GM23248 (cell line): ENCODE data around the gene NGEF. TPM values are rescaled to one million over a fixed set of nuclear protein-coding genes. Genes with fewer than 3 reads are reported as not detected.

Experiments used
- DNase-seq: peaks from one replicate; pipeline ENCODE4 v3.0.0-alpha.2; 2015
- H2AFZ ChIP-seq: fragments of 200-600 bp; sonication (generic); 2 replicates; pipeline ENCODE4 v1.6.1; 2016; ENCODE audit warnings: antibody characterized with exemption
- H3F3A ChIP-seq: fragments of 200-600 bp; sonication (generic); 2 replicates; pipeline ENCODE4 v1.6.1; 2016; ENCODE audit warnings: mild to moderate bottlenecking, antibody characterized with exemption, mixed run types; ENCODE audit not compliant: insufficient read depth
- H3K27ac ChIP-seq: fragments of 200-600 bp; sonication (generic); 2 replicates; pipeline ENCODE4 v1.5.1; 2016; ENCODE audit warnings: mild to moderate bottlenecking
- H3K27me3 ChIP-seq: fragments of 200-600 bp; sonication (generic); replicated peaks from 2 replicates; pipeline ENCODE4 v1.6.1; 2016; ENCODE audit warnings: mild to moderate bottlenecking; ENCODE audit not compliant: insufficient read depth
- H3K36me3 ChIP-seq: fragments of 200-600 bp; sonication (generic); 2 replicates; pipeline ENCODE4 v1.6.1; 2016; ENCODE audit warnings: low read depth, mild to moderate bottlenecking
- H3K4me1 ChIP-seq: fragments of 200-600 bp; sonication (generic); 2 replicates; pipeline ENCODE4 v1.6.1; 2016; ENCODE audit warnings: mild to moderate bottlenecking; ENCODE audit not compliant: insufficient read depth
- H3K4me2 ChIP-seq: fragments of 200-600 bp; sonication (generic); one replicate; pipeline ENCODE4 v1.6.1; 2016; ENCODE audit warnings: mild to moderate bottlenecking; ENCODE audit not compliant: unreplicated experiment
- H3K4me3 ChIP-seq: fragments of 200-600 bp; sonication (generic); 2 replicates; pipeline ENCODE4 v1.5.1; 2016; ENCODE audit warnings: mild to moderate bottlenecking
- H3K79me2 ChIP-seq: fragments of 200-600 bp; sonication (generic); 2 replicates; pipeline ENCODE4 v1.6.1; 2016; ENCODE audit warnings: mild to moderate bottlenecking; ENCODE audit not compliant: insufficient read depth
- H3K9ac ChIP-seq: fragments of 200-600 bp; sonication (generic); 2 replicates; pipeline ENCODE4 v1.6.1; 2016; ENCODE audit warnings: mild to moderate bottlenecking
- H3K9me2 ChIP-seq: fragments of 200-600 bp; sonication (generic); 2 replicates; pipeline ENCODE4 v1.6.1; 2016; ENCODE audit warnings: mixed run types, mild to moderate bottlenecking, moderate library complexity; ENCODE audit not compliant: insufficient read depth
- H3K9me3 ChIP-seq: fragments of 200-600 bp; sonication (generic); one replicate; pipeline ENCODE4 v1.6.1; 2017; ENCODE audit warnings: low read depth
- H4K20me1 ChIP-seq: fragments of 200-600 bp; sonication (generic); 2 replicates; pipeline ENCODE4 v1.6.0; 2016; ENCODE audit not compliant: insufficient read depth
- EZH2 ChIP-seq: fragments of 200-600 bp; sonication (generic); IDR thresholded peaks from 2 replicates; pipeline ENCODE4 v1.6.1; 2018; ENCODE audit warnings: antibody characterized with exemption, mild to moderate bottlenecking; ENCODE audit not compliant: insufficient read depth, poor library complexity, severe bottlenecking
- EZH2phosphoT487 ChIP-seq: fragments of 200-600 bp; sonication (generic); IDR thresholded peaks from 2 replicates; pipeline ENCODE4 v1.6.1; 2018; ENCODE audit warnings: antibody characterized with exemption, moderate library complexity, mild to moderate bottlenecking, low read depth; ENCODE audit not compliant: insufficient read depth
- WGBS, 2 experiments: methylation state at CpG; one replicate each; pipeline ENCODE4 v1.1.6; 2015 to 2017; ENCODE audit warnings: low lambda C conversion rate in 2 of 2, low coverage in 1 of 2; ENCODE audit errors: missing lambda C conversion rate in 2 of 2; 5-methylcytosine and 5-hydroxymethylcytosine counted together
- in situ Hi-C: fragments of 300-500 bp; cut with MboI; formaldehyde crosslinking; loops from 2 replicates; pipeline ENCODE4 v1.15.0; 2020
- polyA plus RNA-seq: library from polyadenylated mRNA; unstranded; fragments of >200 nt; fragmentation: Nextera tagmentation; extraction: Ambion mirVana; gene quantifications from 2 replicates; pipeline ENCODE4 v1.2.1, GENCODE V29; 2016
- small RNA-seq: library from RNA; depleted of rRNA; stranded (forward); fragments of <200 nt; gene quantifications from one replicate; pipeline ENCODE3, GENCODE V24; 2014; ENCODE audit warnings: low read depth, low replicate concordance
- total RNA-seq: library from RNA; depleted of rRNA; stranded (reverse); fragments of >200 nt; shearing (Covaris generic); gene quantifications from 2 replicates; pipeline ENCODE4 v1.2.3, GENCODE V29; 2014; rRNA removed

Gene NGEF
- total and polyA plus RNA-seq, 2 experiments from 2014 or later = 0.43 TPM; not detected in 1

DNA sequence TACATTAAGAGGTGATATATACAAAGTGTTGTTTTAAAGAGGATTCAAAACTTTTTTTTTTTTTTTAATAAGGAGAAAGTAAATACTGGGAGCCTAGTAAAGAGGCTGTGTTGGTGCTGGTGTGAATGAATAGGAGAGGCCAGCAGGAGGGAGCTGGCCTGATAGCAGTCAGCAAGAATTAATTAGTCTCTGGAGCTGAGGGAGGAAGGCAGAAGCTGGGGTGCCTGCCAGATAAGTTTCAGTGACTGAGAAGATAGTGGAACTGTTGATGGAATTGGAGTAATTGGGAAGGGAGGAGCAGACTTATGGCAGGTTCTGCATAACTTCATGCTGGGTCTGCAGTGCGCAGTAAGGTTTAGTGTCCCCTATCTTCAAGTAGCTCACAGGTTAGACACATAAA, 179.2 kb downstream of the NGEF start:
- Histone ChIP-seq H3K4me1 (peaks cover 10% of the 10 kb centered on the region), H3K4me3 (no peak overlapping the region), H3K27ac (no peak overlapping the region), H3K4me2 (no peak overlapping the region), H3K9ac (no peak overlapping the region), H2AFZ (no peak overlapping the region), H3K79me2 (peaks cover 19% of the 10 kb centered on the region; the same call in 1 of the 2 replicates), H3K27me3 (no peaks in the 10 kb centered on the region), H3K36me3 (peaks cover 33% of the 10 kb centered on the region; the same call in 1 of the 2 replicates), H3F3A (no peaks in the 10 kb centered on the region; the same call in 1 of the 2 replicates), H3K9me2 (no peaks in the 10 kb centered on the region), H4K20me1 (no peaks in the 10 kb centered on the region), H3K9me3 (no peaks in the 10 kb centered on the region)
- TF ChIP-seq EZH2 (no peak), EZH2phosphoT487 (no peak)
- no peak for DNase-seq
- in situ Hi-C loops = no loop called here
- 91 to 100% methylated on average over 1 of the region's 1 CpG for WGBS, 2 experiments

DNA sequence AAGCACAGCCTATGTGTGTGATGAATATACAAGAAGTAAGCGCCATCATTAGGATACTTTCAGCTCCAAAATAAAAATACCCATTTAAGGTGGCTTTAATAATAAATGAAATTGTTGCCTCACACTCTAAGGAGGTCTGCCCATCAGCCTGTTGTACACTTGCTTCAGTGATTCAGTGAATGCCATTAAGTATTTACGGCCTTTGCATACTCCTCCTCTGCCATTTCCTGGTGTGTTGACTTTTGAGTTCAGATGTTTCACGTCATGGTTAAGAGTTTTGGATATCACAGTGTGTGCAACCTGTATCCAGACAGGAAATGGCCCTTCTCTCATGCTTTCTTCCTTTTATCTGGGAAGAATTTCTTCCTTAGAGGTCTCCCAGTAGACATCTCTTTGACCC, 181.6 kb downstream of the NGEF start:
- in situ Hi-C loops = no loop called here
- no peaks in the 10 kb centered on the region for H3K9me3 ChIP-seq
- 96 to 98% methylated on average over 3 of the region's 3 CpGs for WGBS, 2 experiments
- no peak overlapping the region for H3K27ac ChIP-seq
- H3K27me3 ChIP-seq = no peaks in the 10 kb centered on the region
- H3K9ac ChIP-seq = no peak overlapping the region
- H3K79me2 ChIP-seq = peaks cover 29% of the 10 kb centered on the region
- H3K36me3 ChIP-seq = peaks cover 34% of the 10 kb centered on the region
- no peak for TF ChIP-seq EZH2phosphoT487
- TF ChIP-seq EZH2 = no peak
- no peaks in the 10 kb centered on the region for H3F3A ChIP-seq
- no peak overlapping the region for H3K4me3 ChIP-seq
- H2AFZ ChIP-seq = no peak overlapping the region
- no peaks in the 10 kb centered on the region for H3K9me2 ChIP-seq
- H4K20me1 ChIP-seq = no peaks in the 10 kb centered on the region
- H3K4me1 ChIP-seq = no peaks in the 10 kb centered on the region
- no peak overlapping the region for H3K4me2 ChIP-seq
- no peak for DNase-seq

DNA sequence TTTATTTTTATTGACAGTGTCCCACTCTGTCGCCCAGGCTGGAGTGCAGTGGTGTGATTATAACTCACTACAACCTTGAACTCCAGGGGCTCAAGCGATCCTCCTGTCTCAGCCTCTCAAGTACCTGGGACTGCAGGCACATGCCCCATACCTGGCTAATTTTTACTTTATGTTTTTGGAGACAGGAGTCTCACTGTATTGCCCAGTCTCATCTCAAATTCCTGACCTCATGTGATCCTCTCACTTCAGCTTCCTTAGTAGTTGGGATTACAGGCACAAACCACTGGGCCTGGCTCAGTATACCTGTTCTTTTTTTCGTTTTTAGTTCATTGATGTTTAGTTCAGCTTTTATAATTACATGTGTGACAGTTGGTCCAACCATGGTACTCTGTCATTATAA, 183.1 kb downstream of the NGEF start:
- Histone ChIP-seq H3K4me2 (no peak overlapping the region), H3K27me3 (no peaks in the 10 kb centered on the region), H4K20me1 (no peaks in the 10 kb centered on the region), H3K4me1 (no peaks in the 10 kb centered on the region), H3F3A (no peaks in the 10 kb centered on the region), H3K27ac (no peak overlapping the region), H3K79me2 (peaks cover 32% of the 10 kb centered on the region), H2AFZ (no peak overlapping the region), H3K9me3 (no peaks in the 10 kb centered on the region), H3K9ac (no peak overlapping the region), H3K4me3 (no peak overlapping the region), H3K9me2 (no peaks in the 10 kb centered on the region), H3K36me3 (peaks cover 44% of the 10 kb centered on the region)
- WGBS, 2 experiments = 95% methylated on average over 3 of the region's 3 CpGs
- in situ Hi-C loops = no loop called here
- DNase-seq = no peak
- TF ChIP-seq EZH2 = no peak
- TF ChIP-seq EZH2phosphoT487 = no peak

Small RNA genes lying within 50 kb of the gene (small RNA-seq; reads per million reads assigned to genes)
- gene RF00019 = not detected

Other genes starting within 250 kb of the NGEF start
- not detected in 2 replicates for gene KCNJ13, start 236.7 kb downstream of the NGEF start, total RNA-seq
- gene KCNJ13, start 236.7 kb downstream of the NGEF start, polyA plus RNA-seq = 0.16 and 0.21 TPM in 2 replicates
- gene SNORC, start 143.0 kb downstream of the NGEF start, total RNA-seq = 0.63 TPM in 1 of 2 replicates, not detected in the other
- 0.39 TPM in 1 of 2 replicates, not detected in the other for gene SNORC, start 143.0 kb downstream of the NGEF start, polyA plus RNA-seq
- gene NEU2, start 19.4 kb upstream of the NGEF start, total RNA-seq = not detected in 2 replicates
- not detected in 2 replicates for gene NEU2, start 19.4 kb upstream of the NGEF start, polyA plus RNA-seq
- gene INPP5D, start 47.1 kb upstream of the NGEF start, total RNA-seq = not detected in 2 replicates
- 0.13 and 0.23 TPM in 2 replicates for gene INPP5D, start 47.1 kb upstream of the NGEF start, polyA plus RNA-seq
- gene ATG16L1, start 238.4 kb upstream of the NGEF start, total RNA-seq = 17.2 and 18.5 TPM in 2 replicates
- 16.2 and 16.7 TPM in 2 replicates for gene ATG16L1, start 238.4 kb upstream of the NGEF start, polyA plus RNA-seq